NB4 (cell line): ENCODE results near the gene COG5.

Experiments used
- POLR2A ChIP-seq: IDR thresholded peaks from 2 replicates; pipeline ENCODE4 v1.6.1; 2011; ENCODE audit warnings: mild to moderate bottlenecking; ENCODE audit not compliant: insufficient read length; ENCODE audit errors: extremely low read depth
- TF ChIP-seq, protein P1 (sequence below): IDR thresholded peaks from one replicate; pipeline ENCODE4 v1.5.1; 2012; ENCODE audit warnings: low read depth, low read length

DNA sequence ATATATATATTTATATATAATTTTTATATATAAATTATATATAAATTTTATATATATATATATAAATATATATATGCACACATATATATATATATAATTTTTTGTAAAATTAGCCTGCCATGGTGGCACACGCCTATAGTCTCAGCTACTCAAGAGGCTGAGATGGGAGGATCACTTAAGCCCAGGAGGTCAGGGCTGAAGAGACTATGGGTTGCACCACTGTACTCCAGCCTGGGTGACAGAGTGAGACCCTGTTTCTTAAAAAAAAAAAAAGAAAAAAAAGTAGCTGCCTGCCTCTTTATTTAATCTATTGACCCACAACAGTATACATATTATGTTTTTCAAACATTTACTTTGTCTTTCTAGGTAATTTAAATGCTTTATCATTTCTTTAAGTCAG lies 35.5 kb upstream of the COG5 start:
- no peak for TF ChIP-seq POLR2A
- TF ChIP-seq, protein P1, sequence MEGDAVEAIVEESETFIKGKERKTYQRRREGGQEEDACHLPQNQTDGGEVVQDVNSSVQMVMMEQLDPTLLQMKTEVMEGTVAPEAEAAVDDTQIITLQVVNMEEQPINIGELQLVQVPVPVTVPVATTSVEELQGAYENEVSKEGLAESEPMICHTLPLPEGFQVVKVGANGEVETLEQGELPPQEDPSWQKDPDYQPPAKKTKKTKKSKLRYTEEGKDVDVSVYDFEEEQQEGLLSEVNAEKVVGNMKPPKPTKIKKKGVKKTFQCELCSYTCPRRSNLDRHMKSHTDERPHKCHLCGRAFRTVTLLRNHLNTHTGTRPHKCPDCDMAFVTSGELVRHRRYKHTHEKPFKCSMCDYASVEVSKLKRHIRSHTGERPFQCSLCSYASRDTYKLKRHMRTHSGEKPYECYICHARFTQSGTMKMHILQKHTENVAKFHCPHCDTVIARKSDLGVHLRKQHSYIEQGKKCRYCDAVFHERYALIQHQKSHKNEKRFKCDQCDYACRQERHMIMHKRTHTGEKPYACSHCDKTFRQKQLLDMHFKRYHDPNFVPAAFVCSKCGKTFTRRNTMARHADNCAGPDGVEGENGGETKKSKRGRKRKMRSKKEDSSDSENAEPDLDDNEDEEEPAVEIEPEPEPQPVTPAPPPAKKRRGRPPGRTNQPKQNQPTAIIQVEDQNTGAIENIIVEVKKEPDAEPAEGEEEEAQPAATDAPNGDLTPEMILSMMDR, result no peak
